Measurements from ENCODE around the gene ARHGDIA.

DNA sequence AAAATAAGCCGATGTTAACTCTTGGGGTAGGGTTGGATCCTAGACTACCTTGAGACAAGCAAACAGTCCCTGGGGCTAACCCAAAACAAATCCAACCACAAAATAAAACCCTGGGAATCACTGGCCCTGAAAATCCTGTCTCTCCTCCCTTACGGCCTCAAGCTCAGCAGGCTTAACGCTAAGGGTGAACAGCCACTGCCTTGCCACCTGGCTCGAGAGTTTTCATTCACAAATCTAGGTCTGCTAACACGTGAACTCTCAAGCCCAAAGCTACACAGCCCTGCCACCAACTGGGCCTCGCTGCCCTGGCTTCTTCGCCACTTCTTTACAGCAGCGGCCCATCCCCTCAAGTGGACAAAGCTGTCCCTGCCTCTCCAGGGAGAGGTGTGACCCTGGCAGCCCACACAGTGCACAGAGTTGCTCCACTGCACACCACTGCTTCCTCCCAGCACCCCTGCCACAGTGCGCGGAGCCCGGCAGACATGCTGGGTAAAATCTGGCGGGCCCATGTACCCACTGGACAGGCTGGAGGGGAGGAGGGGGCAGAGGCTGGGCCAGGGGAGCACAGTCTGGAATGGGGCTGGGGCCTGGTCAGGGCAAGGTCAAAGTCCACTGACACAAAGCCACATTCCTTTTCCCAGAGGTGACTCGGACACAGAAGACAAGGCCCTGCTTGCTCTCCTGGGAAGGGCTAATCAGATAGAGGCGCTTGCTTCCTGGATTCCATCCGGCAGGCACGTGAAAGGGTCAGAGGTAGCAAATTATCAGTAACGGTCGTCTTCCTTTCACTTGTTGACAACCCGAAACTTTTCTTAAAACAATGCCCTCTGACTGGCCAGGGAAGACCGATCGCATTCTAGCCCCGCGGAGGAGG is 39.1 kb upstream of the ARHGDIA start:
- TF ChIP-seq, protein P1, sequence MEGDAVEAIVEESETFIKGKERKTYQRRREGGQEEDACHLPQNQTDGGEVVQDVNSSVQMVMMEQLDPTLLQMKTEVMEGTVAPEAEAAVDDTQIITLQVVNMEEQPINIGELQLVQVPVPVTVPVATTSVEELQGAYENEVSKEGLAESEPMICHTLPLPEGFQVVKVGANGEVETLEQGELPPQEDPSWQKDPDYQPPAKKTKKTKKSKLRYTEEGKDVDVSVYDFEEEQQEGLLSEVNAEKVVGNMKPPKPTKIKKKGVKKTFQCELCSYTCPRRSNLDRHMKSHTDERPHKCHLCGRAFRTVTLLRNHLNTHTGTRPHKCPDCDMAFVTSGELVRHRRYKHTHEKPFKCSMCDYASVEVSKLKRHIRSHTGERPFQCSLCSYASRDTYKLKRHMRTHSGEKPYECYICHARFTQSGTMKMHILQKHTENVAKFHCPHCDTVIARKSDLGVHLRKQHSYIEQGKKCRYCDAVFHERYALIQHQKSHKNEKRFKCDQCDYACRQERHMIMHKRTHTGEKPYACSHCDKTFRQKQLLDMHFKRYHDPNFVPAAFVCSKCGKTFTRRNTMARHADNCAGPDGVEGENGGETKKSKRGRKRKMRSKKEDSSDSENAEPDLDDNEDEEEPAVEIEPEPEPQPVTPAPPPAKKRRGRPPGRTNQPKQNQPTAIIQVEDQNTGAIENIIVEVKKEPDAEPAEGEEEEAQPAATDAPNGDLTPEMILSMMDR (IDR thresholded peaks at IDR 0.05; ENCODE audit: low read length): no peak
- TF ChIP-seq EZH2phosphoT487 (IDR thresholded peaks at IDR 0.05; ENCODE audit: low read length): no peak

Data from MM.1S (cell line).